SK-N-SH (cell line): ENCODE data around the gene DNAH3. TPM values are rescaled to one million over a fixed set of nuclear protein-coding genes. Genes with fewer than 3 reads are reported as not detected.

Experiments used
- CTCF ChIA-PET: fragments of 300-600, 350-600 bp; formaldehyde crosslinking; extraction: SDS; loops from one replicate; lab custom pipeline; 2021; lab: Yijun Ruan, JAX
- POLR2A ChIA-PET: fragments of 350-600 bp; sonication (Branson Sonifier 250); formaldehyde crosslinking; extraction: SDS; loops from one replicate; lab custom pipeline; 2020; ENCODE audit warnings: antibody characterized with exemption, inconsistent platforms; lab: Yijun Ruan, JAX
- DNase-seq: peaks from one replicate; pipeline ENCODE4 v3.0.0; 2012
- H2AFZ ChIP-seq: fragments of 200-600 bp; sonication (generic); 2 replicates; pipeline ENCODE4 v1.8.1; 2016; ENCODE audit warnings: antibody characterized with exemption, mild to moderate bottlenecking, low read depth
- H3F3A ChIP-seq: fragments of 200-600 bp; sonication (generic); replicated peaks from 2 replicates; pipeline ENCODE3; 2016; ENCODE audit warnings: antibody characterized with exemption, mild to moderate bottlenecking; ENCODE audit not compliant: insufficient read depth
- H3K27ac ChIP-seq, 2 experiments: fragments of 200-500 bp in 1 of 2; fragments of 200-600 bp in 1 of 2; sonication (Bioruptor generic) in 1 of 2; sonication (generic), shearing (Covaris generic) in 1 of 2; 2 replicates each; pipeline versions ENCODE4 v1.5.1 to v1.6.1; 2014 to 2016; ENCODE audit warnings: low read depth in 2 of 2, inconsistent platforms in 1 of 2, low read length in 1 of 2, mild to moderate bottlenecking in 1 of 2, mixed read lengths in 1 of 2
- H3K27me3 ChIP-seq: fragments of 200-600 bp; sonication (generic), shearing (Covaris generic); 2 replicates; pipeline ENCODE4 v1.6.1; 2016; ENCODE audit warnings: mixed run types; ENCODE audit not compliant: insufficient read depth
- H3K36me3 ChIP-seq, 2 experiments: fragments of 200-500 bp in 1 of 2; fragments of 200-600 bp in 1 of 2; sonication (Bioruptor generic) in 1 of 2; sonication (generic) in 1 of 2; replicated peaks in 1 of 2; 2 replicates each; pipeline versions ENCODE3 to v1.5.1; 2014 to 2016; ENCODE audit warnings: low read length in 1 of 2, mild to moderate bottlenecking in 1 of 2; ENCODE audit not compliant: insufficient read depth in 2 of 2, control insufficient read depth in 1 of 2
- H3K4me1 ChIP-seq, 2 experiments: fragments of 200-500 bp in 1 of 2; fragments of 200-600 bp in 1 of 2; sonication (Bioruptor generic) in 1 of 2; sonication (generic), shearing (Covaris generic) in 1 of 2; 2 replicates each; pipeline versions ENCODE4 v1.5.1 to v1.6.1; 2014 to 2016; ENCODE audit warnings: low read depth in 1 of 2, low read length in 1 of 2, mixed run types in 1 of 2; ENCODE audit not compliant: insufficient read depth in 2 of 2, control insufficient read depth in 1 of 2
- H3K4me2 ChIP-seq: fragments of 200-600 bp; sonication (generic), shearing (Covaris generic); 2 replicates; pipeline ENCODE4 v1.6.1; 2017; ENCODE audit warnings: mixed run types
- H3K4me3 ChIP-seq, 2 experiments: fragments of 200-500 bp in 1 of 2; fragments of 200-600 bp in 1 of 2; sonication (Bioruptor generic) in 1 of 2; sonication (generic), shearing (Covaris generic) in 1 of 2; 2 replicates each; pipeline versions ENCODE4 v1.5.1 to v1.8.1; 2014 to 2016; ENCODE audit warnings: low read depth in 2 of 2, inconsistent platforms in 1 of 2, low read length in 1 of 2, mild to moderate bottlenecking in 1 of 2, mixed read lengths in 1 of 2, moderate library complexity in 1 of 2
- H3K79me2 ChIP-seq: fragments of 200-600 bp; sonication (generic); 2 replicates; pipeline ENCODE4 v1.8.1; 2017; ENCODE audit warnings: mild to moderate bottlenecking; ENCODE audit not compliant: insufficient read depth
- H3K9ac ChIP-seq: fragments of 200-600 bp; sonication (generic); 2 replicates; pipeline ENCODE4 v1.6.1; 2017; ENCODE audit warnings: mixed run types
- H3K9me2 ChIP-seq: fragments of 200-600 bp; sonication (generic); 2 replicates; pipeline ENCODE4 v1.6.1; 2017; ENCODE audit warnings: mixed run types
- H3K9me3 ChIP-seq: fragments of 200-600 bp; sonication (generic); 2 replicates; pipeline ENCODE4 v1.6.1; 2017; ENCODE audit warnings: mixed run types, mild to moderate bottlenecking, moderate library complexity
- H4K20me1 ChIP-seq: fragments of 200-600 bp; sonication (generic); 2 replicates; pipeline ENCODE4 v1.6.1; 2017; ENCODE audit warnings: mild to moderate bottlenecking, mixed run types; ENCODE audit not compliant: insufficient read depth
- CTCF ChIP-seq: fragments of 200-600 bp; sonication (generic); IDR thresholded peaks from 2 replicates; pipeline ENCODE4 v1.6.1; 2017; ENCODE audit warnings: antibody characterized with exemption, mild to moderate bottlenecking, moderate library complexity
- ELF1 ChIP-seq: IDR thresholded peaks from 2 replicates; pipeline ENCODE4 v1.4.0; 2012
- EZH2phosphoT487 ChIP-seq: fragments of 200-600 bp; sonication (generic); IDR thresholded peaks from 2 replicates; pipeline ENCODE4 v1.6.1; 2017; ENCODE audit warnings: low read depth, mixed run types, mild to moderate bottlenecking, antibody characterized with exemption, moderate library complexity, borderline replicate concordance
- FOXJ3 ChIP-seq: sonication (generic); formaldehyde crosslinking; IDR thresholded peaks from 2 replicates; pipeline ENCODE4 v1.5.1; 2020; ENCODE audit warnings: mild to moderate bottlenecking, missing genetic modification reagents
- GABPA ChIP-seq: IDR thresholded peaks from 2 replicates; pipeline ENCODE4 v1.4.0; 2012; ENCODE audit warnings: low read depth, mild to moderate bottlenecking
- GATA2 ChIP-seq: sonication (generic); formaldehyde crosslinking; IDR thresholded peaks from 2 replicates; pipeline ENCODE4 v1.5.0; 2020; ENCODE audit warnings: mild to moderate bottlenecking, missing genetic modification reagents
- IRF3 ChIP-seq: fragments of 150-350 bp; IDR thresholded peaks from 2 replicates; pipeline ENCODE4 v1.6.1; 2016; ENCODE audit warnings: mild to moderate bottlenecking, low read depth, low read length
- MAX ChIP-seq: IDR thresholded peaks from 2 replicates; pipeline ENCODE4 v1.4.0; 2012; ENCODE audit warnings: low read depth
- MXI1 ChIP-seq: IDR thresholded peaks from 2 replicates; pipeline ENCODE4 v1.6.1; 2012; ENCODE audit warnings: mild to moderate bottlenecking, low read depth, low read length, improper control_type of control experiment
- SMC3 ChIP-seq: IDR thresholded peaks from 2 replicates; pipeline ENCODE4 v1.6.1; 2012; ENCODE audit warnings: low read depth, low read length, improper control_type of control experiment
- TCF12 ChIP-seq: IDR thresholded peaks from 2 replicates; pipeline ENCODE4 v1.4.0; 2012
- USF2 ChIP-seq: fragments of 150-350 bp; IDR thresholded peaks from 2 replicates; pipeline ENCODE4 v1.6.1; 2017; ENCODE audit warnings: antibody characterized with exemption, low read length, low read depth, borderline replicate concordance
- WGBS: methylation state at CpG from one replicate; pipeline ENCODE4 v1.1.6; 2017; ENCODE audit warnings: low lambda C conversion rate; 5-methylcytosine and 5-hydroxymethylcytosine counted together
- polyA plus RNA-seq, 3 experiments: library from polyadenylated mRNA; depleted of rRNA; stranded (reverse); fragments of >200 nt; gene quantifications; 2 replicates each; pipeline ENCODE4 v1.2.3, GENCODE V29; 2012
- TF ChIP-seq, protein P1 (sequence below): IDR thresholded peaks from 2 replicates; pipeline ENCODE4 v1.4.0; 2012; ENCODE audit warnings: low read depth, borderline replicate concordance
- TF ChIP-seq, protein P2 (sequence below): IDR thresholded peaks from 2 replicates; pipeline ENCODE4; 2012

Gene DNAH3
- polyA plus RNA-seq, 1 of the 3 experiments (the other 2 are of a cell fraction): not detected

DNA sequence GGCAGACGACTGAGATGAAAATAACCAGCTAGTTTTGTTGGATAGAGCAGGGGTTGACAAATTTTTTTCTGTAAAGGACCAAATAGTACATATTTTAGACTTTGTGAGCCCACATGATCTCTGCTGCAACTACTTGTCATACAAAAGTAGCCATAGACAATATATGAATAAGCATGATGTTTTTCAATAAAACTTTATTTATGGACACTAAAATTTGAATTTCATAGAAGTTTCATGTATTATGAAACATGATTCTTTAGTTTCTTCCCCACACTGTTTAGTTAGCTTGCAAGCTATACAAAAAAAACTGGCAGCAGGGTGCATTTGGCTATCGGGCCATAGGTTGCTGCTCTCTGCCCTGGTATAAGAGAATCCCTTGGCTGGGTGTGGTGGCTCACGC lies 193.5 kb downstream of the DNAH3 start:
- Histone ChIP-seq H3K27ac (no peak overlapping the region), H3K27me3 (no peaks in the 10 kb centered on the region; the same call in 1 of the 2 replicates), H3K9me2 (no peaks in the 10 kb centered on the region), H3K4me1 (no peaks in the 10 kb centered on the region), H3K4me2 (no peak overlapping the region), H3K9ac (no peak overlapping the region), H3K79me2 (no peaks in the 10 kb centered on the region), H3K36me3 (no peaks in the 10 kb centered on the region), H4K20me1 (no peaks in the 10 kb centered on the region), H3F3A (no peaks in the 10 kb centered on the region), H3K9me3 (no peaks in the 10 kb centered on the region), H2AFZ (no peak overlapping the region), H3K4me3 (no peak overlapping the region)
- ChIA-PET POLR2A (no interaction called here), CTCF (no interaction called here)
- 57% methylated on average over 3 of the region's 3 CpGs for WGBS
- no peak for TF ChIP-seq USF2
- no peak for TF ChIP-seq ELF1
- no peak for TF ChIP-seq SMC3
- no peak for TF ChIP-seq EZH2phosphoT487
- no peak for TF ChIP-seq MXI1
- TF ChIP-seq CTCF: no peak
- TF ChIP-seq FOXJ3 (CRISPR knock-in tag): no peak
- no peak for TF ChIP-seq GABPA
- no peak for TF ChIP-seq GATA2 (CRISPR knock-in tag)
- DNase-seq: no peak

GRCh38 chr16:20956319-20956718 lies 194.3 kb downstream of the DNAH3 start:
- Histone ChIP-seq H4K20me1 (no peaks in the 10 kb centered on the region), H3K79me2 (no peaks in the 10 kb centered on the region), H3K4me1 (no peaks in the 10 kb centered on the region), H3K27ac (no peak overlapping the region), H3K4me2 (no peak overlapping the region), H3K9ac (no peak overlapping the region), H3K36me3 (no peaks in the 10 kb centered on the region), H3K27me3 (no peaks in the 10 kb centered on the region; the same call in 1 of the 2 replicates)
- POLR2A ChIA-PET: no interaction called here
- TF ChIP-seq, protein P1, sequence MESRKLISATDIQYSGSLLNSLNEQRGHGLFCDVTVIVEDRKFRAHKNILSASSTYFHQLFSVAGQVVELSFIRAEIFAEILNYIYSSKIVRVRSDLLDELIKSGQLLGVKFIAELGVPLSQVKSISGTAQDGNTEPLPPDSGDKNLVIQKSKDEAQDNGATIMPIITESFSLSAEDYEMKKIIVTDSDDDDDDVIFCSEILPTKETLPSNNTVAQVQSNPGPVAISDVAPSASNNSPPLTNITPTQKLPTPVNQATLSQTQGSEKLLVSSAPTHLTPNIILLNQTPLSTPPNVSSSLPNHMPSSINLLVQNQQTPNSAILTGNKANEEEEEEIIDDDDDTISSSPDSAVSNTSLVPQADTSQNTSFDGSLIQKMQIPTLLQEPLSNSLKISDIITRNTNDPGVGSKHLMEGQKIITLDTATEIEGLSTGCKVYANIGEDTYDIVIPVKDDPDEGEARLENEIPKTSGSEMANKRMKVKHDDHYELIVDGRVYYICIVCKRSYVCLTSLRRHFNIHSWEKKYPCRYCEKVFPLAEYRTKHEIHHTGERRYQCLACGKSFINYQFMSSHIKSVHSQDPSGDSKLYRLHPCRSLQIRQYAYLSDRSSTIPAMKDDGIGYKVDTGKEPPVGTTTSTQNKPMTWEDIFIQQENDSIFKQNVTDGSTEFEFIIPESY: no peak
- TF ChIP-seq IRF3 (no peak), CTCF (no peak), SMC3 (no peak), TCF12 (no peak), MAX (no peak), GABPA (no peak)
- TF ChIP-seq, protein P2, sequence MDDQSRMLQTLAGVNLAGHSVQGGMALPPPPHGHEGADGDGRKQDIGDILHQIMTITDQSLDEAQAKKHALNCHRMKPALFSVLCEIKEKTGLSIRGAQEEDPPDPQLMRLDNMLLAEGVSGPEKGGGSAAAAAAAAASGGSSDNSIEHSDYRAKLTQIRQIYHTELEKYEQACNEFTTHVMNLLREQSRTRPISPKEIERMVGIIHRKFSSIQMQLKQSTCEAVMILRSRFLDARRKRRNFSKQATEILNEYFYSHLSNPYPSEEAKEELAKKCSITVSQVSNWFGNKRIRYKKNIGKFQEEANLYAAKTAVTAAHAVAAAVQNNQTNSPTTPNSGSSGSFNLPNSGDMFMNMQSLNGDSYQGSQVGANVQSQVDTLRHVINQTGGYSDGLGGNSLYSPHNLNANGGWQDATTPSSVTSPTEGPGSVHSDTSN: no peak
- TF ChIP-seq, all 33 proteins: peak for 0
- CTCF ChIA-PET: interaction anchor here (1.4 kb wide), 1 partner anchor 44 kb away, joined by 3 read pairs; no protein-coding TSS in a partner anchor
- Histone ChIP-seq H3K9me3 (no peaks in the 10 kb centered on the region), H3K9me2 (no peaks in the 10 kb centered on the region), H3K4me3 (no peak overlapping the region), H2AFZ (no peak overlapping the region), H3F3A (no peaks in the 10 kb centered on the region)
- DNase-seq: no peak
- 79% methylated on average over 3 of the region's 3 CpGs for WGBS
